ENCODE results near the gene STYK1. TPM values are rescaled to one million over a fixed set of nuclear protein-coding genes. Genes with fewer than 3 reads are reported as not detected.
"Not testable (repeated sequence)": the region's sequence is repeated elsewhere in the genome, so short reads cannot be mapped to it uniquely, and the experiment has no call there.

STYK1 gene
- total and polyA plus RNA-seq, 4 donors, result 0.03 to 1.3 (median 0.08) TPM; not detected in 1

DNA sequence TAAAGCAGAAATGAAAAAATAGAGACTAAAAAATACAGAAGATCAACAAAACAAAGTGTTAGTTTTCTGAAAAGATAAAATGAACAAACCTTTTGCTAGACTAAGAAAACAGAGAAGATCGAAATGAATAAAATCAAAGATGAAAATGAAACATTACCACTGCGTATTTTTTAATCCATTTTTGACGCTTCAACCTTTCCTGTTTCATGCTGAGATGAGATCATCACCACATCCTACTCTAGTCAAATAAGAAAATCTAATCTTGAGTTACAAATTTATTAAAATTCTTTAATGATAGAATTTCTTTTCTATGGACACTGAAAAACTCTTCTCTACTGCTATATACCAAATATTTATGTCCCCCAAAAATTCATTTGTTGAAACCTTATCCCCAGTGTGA lies 91.1 kb downstream of the STYK1 start:
- Histone ChIP-seq H3K9me3 (ENCODE audit: control insufficient read depth in 4 of 4, low read length in 3 of 4) (no peaks in the 10 kb centered on the region), H3K36me3 (ENCODE audit: control insufficient read depth in 4 of 4, insufficient read depth in 3 of 4, low read depth in 1 of 4, low read length in 3 of 4) (peaks cover 0 to 6% (median 2%) of the 10 kb centered on the region in 4 donors), H3K27ac (ENCODE audit: low read depth in 1 of 2, low read length in 2 of 2) (no peak overlapping the region), H3K4me3 (ENCODE audit: low read depth in 1 of 3, low read length in 3 of 3) (no peak overlapping the region), H3K27me3 (ENCODE audit: control insufficient read depth in 4 of 4, insufficient read depth in 4 of 4, low read length in 3 of 4) (no peaks in the 10 kb centered on the region), H3K4me1 (ENCODE audit: control insufficient read depth in 4 of 4, insufficient read depth in 4 of 4, low read length in 3 of 4) (no peaks in the 10 kb centered on the region), H3K9ac (ENCODE audit: low read depth in 1 of 2, low read length in 2 of 2) (no peak overlapping the region)
- TF ChIP-seq RAD21 (IDR thresholded peaks at IDR 0.05), result no peak
- TF ChIP-seq, protein P1, sequence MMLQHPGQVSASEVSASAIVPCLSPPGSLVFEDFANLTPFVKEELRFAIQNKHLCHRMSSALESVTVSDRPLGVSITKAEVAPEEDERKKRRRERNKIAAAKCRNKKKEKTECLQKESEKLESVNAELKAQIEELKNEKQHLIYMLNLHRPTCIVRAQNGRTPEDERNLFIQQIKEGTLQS (IDR thresholded peaks at IDR 0.05), result no peak
- TF ChIP-seq, protein P2, sequence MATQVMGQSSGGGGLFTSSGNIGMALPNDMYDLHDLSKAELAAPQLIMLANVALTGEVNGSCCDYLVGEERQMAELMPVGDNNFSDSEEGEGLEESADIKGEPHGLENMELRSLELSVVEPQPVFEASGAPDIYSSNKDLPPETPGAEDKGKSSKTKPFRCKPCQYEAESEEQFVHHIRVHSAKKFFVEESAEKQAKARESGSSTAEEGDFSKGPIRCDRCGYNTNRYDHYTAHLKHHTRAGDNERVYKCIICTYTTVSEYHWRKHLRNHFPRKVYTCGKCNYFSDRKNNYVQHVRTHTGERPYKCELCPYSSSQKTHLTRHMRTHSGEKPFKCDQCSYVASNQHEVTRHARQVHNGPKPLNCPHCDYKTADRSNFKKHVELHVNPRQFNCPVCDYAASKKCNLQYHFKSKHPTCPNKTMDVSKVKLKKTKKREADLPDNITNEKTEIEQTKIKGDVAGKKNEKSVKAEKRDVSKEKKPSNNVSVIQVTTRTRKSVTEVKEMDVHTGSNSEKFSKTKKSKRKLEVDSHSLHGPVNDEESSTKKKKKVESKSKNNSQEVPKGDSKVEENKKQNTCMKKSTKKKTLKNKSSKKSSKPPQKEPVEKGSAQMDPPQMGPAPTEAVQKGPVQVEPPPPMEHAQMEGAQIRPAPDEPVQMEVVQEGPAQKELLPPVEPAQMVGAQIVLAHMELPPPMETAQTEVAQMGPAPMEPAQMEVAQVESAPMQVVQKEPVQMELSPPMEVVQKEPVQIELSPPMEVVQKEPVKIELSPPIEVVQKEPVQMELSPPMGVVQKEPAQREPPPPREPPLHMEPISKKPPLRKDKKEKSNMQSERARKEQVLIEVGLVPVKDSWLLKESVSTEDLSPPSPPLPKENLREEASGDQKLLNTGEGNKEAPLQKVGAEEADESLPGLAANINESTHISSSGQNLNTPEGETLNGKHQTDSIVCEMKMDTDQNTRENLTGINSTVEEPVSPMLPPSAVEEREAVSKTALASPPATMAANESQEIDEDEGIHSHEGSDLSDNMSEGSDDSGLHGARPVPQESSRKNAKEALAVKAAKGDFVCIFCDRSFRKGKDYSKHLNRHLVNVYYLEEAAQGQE (IDR thresholded peaks at IDR 0.05), result no peak
- TF ChIP-seq, protein P3, sequence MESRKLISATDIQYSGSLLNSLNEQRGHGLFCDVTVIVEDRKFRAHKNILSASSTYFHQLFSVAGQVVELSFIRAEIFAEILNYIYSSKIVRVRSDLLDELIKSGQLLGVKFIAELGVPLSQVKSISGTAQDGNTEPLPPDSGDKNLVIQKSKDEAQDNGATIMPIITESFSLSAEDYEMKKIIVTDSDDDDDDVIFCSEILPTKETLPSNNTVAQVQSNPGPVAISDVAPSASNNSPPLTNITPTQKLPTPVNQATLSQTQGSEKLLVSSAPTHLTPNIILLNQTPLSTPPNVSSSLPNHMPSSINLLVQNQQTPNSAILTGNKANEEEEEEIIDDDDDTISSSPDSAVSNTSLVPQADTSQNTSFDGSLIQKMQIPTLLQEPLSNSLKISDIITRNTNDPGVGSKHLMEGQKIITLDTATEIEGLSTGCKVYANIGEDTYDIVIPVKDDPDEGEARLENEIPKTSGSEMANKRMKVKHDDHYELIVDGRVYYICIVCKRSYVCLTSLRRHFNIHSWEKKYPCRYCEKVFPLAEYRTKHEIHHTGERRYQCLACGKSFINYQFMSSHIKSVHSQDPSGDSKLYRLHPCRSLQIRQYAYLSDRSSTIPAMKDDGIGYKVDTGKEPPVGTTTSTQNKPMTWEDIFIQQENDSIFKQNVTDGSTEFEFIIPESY (IDR thresholded peaks at IDR 0.05), result no peak
- no peak for TF ChIP-seq FOXA2 (IDR thresholded peaks at IDR 0.05)
- TF ChIP-seq, protein P4, sequence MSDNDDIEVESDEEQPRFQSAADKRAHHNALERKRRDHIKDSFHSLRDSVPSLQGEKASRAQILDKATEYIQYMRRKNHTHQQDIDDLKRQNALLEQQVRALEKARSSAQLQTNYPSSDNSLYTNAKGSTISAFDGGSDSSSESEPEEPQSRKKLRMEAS (IDR thresholded peaks at IDR 0.05), result no peak
- TF ChIP-seq GABPA (IDR thresholded peaks at IDR 0.05 in 1 of 2, conservative IDR thresholded peaks at IDR 0.05 in 1 of 2), result no peak
- no peak for TF ChIP-seq FOXA1 (IDR thresholded peaks at IDR 0.05)
- TF ChIP-seq RXRA (IDR thresholded peaks at IDR 0.05), result no peak
- TF ChIP-seq, protein P5, sequence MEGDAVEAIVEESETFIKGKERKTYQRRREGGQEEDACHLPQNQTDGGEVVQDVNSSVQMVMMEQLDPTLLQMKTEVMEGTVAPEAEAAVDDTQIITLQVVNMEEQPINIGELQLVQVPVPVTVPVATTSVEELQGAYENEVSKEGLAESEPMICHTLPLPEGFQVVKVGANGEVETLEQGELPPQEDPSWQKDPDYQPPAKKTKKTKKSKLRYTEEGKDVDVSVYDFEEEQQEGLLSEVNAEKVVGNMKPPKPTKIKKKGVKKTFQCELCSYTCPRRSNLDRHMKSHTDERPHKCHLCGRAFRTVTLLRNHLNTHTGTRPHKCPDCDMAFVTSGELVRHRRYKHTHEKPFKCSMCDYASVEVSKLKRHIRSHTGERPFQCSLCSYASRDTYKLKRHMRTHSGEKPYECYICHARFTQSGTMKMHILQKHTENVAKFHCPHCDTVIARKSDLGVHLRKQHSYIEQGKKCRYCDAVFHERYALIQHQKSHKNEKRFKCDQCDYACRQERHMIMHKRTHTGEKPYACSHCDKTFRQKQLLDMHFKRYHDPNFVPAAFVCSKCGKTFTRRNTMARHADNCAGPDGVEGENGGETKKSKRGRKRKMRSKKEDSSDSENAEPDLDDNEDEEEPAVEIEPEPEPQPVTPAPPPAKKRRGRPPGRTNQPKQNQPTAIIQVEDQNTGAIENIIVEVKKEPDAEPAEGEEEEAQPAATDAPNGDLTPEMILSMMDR (IDR thresholded peaks at IDR 0.05; ENCODE audit: low read depth, low read length, missing input control), result no peak
- TF ChIP-seq JUND (IDR thresholded peaks at IDR 0.05), result no peak
- TF ChIP-seq YY1 (IDR thresholded peaks at IDR 0.05), result no peak
- TF ChIP-seq NR2F2 (IDR thresholded peaks at IDR 0.05), result no peak
- no peak for TF ChIP-seq EGR1 (IDR thresholded peaks at IDR 0.05; ENCODE audit: low read depth in 2 of 2)
- no peak for TF ChIP-seq SP1 (IDR thresholded peaks at IDR 0.05)
- no peak for TF ChIP-seq HNF4A (conservative IDR thresholded peaks at IDR 0.05)
- TF ChIP-seq TAF1 (conservative IDR thresholded peaks at IDR 0.05), result no peak
- TF ChIP-seq HNF4G (IDR thresholded peaks at IDR 0.05), result no peak
- WGBS, result 97% methylated on average over 3 of the region's 3 CpGs
- no peak for DNase-seq (ENCODE audit: low spot score)

DNA sequence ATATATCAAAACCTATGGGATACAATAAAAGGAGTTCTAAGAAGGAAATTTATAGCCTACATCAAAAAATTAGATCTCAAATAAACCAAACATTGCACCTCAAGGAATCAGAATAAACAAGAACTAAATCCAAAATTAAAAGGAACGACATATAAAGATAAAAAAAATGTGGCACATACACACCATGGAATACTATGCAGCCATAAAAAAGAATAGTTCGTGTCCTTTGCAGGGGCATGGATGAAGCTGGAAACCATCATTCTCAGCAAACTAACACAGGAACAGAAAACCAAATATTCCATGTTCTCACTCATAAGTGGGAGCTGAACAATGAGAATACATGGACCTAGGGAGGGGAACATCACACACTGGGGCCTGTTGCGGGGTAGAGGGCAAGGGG lies 91.7 kb downstream of the STYK1 start:
- not testable (repeated sequence) for DNase-seq (ENCODE audit: low spot score); H3K4me3 ChIP-seq (ENCODE audit: low read depth in 1 of 3, low read length in 3 of 3); H3K27me3 ChIP-seq (ENCODE audit: control insufficient read depth in 4 of 4, insufficient read depth in 4 of 4, low read length in 3 of 4); H3K27ac ChIP-seq (ENCODE audit: low read depth in 1 of 2, low read length in 2 of 2); H3K9ac ChIP-seq (ENCODE audit: low read depth in 1 of 2, low read length in 2 of 2); H3K36me3 ChIP-seq (ENCODE audit: control insufficient read depth in 4 of 4, insufficient read depth in 3 of 4, low read depth in 1 of 4, low read length in 3 of 4); H3K9me3 ChIP-seq (ENCODE audit: control insufficient read depth in 4 of 4, low read length in 3 of 4); H3K4me1 ChIP-seq (ENCODE audit: control insufficient read depth in 4 of 4, insufficient read depth in 4 of 4, low read length in 3 of 4)
- WGBS, result 85% methylated on average over 3 of the region's 3 CpGs

Data from liver (tissue), 9 donors.